Measurements from ENCODE around the gene MAST2.
A peak's percentile ranks its signal among the peaks of the same experiment; 100 is the strongest.

MAST2 gene

GRCh38 chr1:46017876-46018503 is 214.6 kb downstream of the MAST2 start:
- no peak for TF ChIP-seq CTCF (IDR thresholded peaks at IDR 0.05; ENCODE audit: low read length, missing control alignments)
- DNase-seq (ENCODE audit: low read depth): no peak
- H3K4me3 ChIP-seq (replicated peaks; ENCODE audit: low read depth, low read length): no peak overlapping the region

GRCh38 chr1:46019348-46019747 is 215.9 kb downstream of the MAST2 start:
- no peak overlapping the region for H3K4me3 ChIP-seq (replicated peaks; ENCODE audit: low read depth, low read length)
- no peak for DNase-seq (ENCODE audit: low read depth)
- TF ChIP-seq CTCF (IDR thresholded peaks at IDR 0.05; ENCODE audit: low read length, missing control alignments): no peak

GRCh38 chr1:46020010-46020409 is 216.6 kb downstream of the MAST2 start:
- no peak for DNase-seq (ENCODE audit: low read depth)
- no peak overlapping the region for H3K4me3 ChIP-seq (replicated peaks; ENCODE audit: low read depth, low read length)
- TF ChIP-seq CTCF (IDR thresholded peaks at IDR 0.05; ENCODE audit: low read length, missing control alignments): no peak

- no peak overlapping the region for H3K4me3 ChIP-seq (replicated peaks; ENCODE audit: low read depth, low read length)
- TF ChIP-seq CTCF (IDR thresholded peaks at IDR 0.05; ENCODE audit: low read length, missing control alignments): no peak
- DNase-seq (ENCODE audit: low read depth): no peak
Observed at GRCh38 chr1:46021046-46021996, 217.9 kb downstream of the MAST2 start.

GRCh38 chr1:46026531-46026930 is 223.1 kb downstream of the MAST2 start:
- no peak overlapping the region for H3K4me3 ChIP-seq (replicated peaks; ENCODE audit: low read depth, low read length)
- no peak for TF ChIP-seq CTCF (IDR thresholded peaks at IDR 0.05; ENCODE audit: low read length, missing control alignments)
- peak; percentile 43 for DNase-seq (ENCODE audit: low read depth)

GRCh38 chr1:46027788-46028573 is 224.6 kb downstream of the MAST2 start:
- no peak for DNase-seq (ENCODE audit: low read depth)
- no peak for TF ChIP-seq CTCF (IDR thresholded peaks at IDR 0.05; ENCODE audit: low read length, missing control alignments)
- no peak overlapping the region for H3K4me3 ChIP-seq (replicated peaks; ENCODE audit: low read depth, low read length)
